HCT116 (cell line): ENCODE data around the gene OPCML. TPM values are rescaled to one million over a fixed set of nuclear protein-coding genes. Genes with fewer than 3 reads are reported as not detected.

Source experiments
- ATAC-seq: fragments of 200-7000 bp; cut with Tn5 transposase; 2 replicates; pipeline ENCODE4 v1.9.1; 2020; ENCODE audit warnings: mild to moderate bottlenecking, moderate library complexity
- BruUV-seq: library from RNA; stranded (reverse); fragments of 400-500 nt; replicated peaks from 2 replicates; lab custom pipeline; 2021; lab: Mats Ljungman, UMichigan
- CTCF ChIA-PET: fragments of 300-600 bp; sonication (Branson Sonifier 250); formaldehyde crosslinking; loops from one replicate; lab custom pipeline; 2021; ENCODE audit warnings: antibody characterized with exemption; lab: Charles Lee
- POLR2A ChIA-PET: fragments of 300-600, 350-600 bp; sonication (Branson Sonifier 250); formaldehyde crosslinking; loops from one replicate; lab custom pipeline; 2021; ENCODE audit warnings: antibody characterized with exemption; lab: Charles Lee
- RAD21 ChIA-PET, 2 experiments: fragments of 300-600 bp; sonication (Branson Sonifier 250); formaldehyde crosslinking; loops; one replicate each; lab custom pipeline; 2023; ENCODE audit warnings: low total read pairs in 2 of 2; ENCODE audit not compliant: uncharacterized antibody in 2 of 2, unreplicated experiment in 2 of 2, low non-redundant PET in 1 of 2; lab: Charles Lee
- DNase-seq: peaks from one replicate; pipeline ENCODE4 v3.0.0-alpha.2; 2010; ENCODE audit warnings: low read depth, low spot score
- H2AFZ ChIP-seq: fragments of 200-600 bp; shearing (Covaris generic), sonication (generic); 2 replicates; pipeline ENCODE4 v1.6.1; 2017; ENCODE audit warnings: low read depth, mixed run types, mixed read lengths, antibody characterized with exemption, low read length; ENCODE audit not compliant: poor library complexity, severe bottlenecking
- H3K27ac ChIP-seq: 2 replicates; pipeline ENCODE4 v1.5.1; 2012; ENCODE audit warnings: low read depth, low read length
- H3K27me3 ChIP-seq: fragments of 200-600 bp; sonication (generic); 2 replicates; pipeline ENCODE4 v1.6.1; 2016; ENCODE audit warnings: mixed run types, low read length, mixed read lengths; ENCODE audit not compliant: insufficient read depth
- H3K36me3 ChIP-seq, 2 experiments: fragments of 200-500 bp in 1 of 2; fragments of 200-600 bp in 1 of 2; sonication (Bioruptor generic) in 1 of 2; sonication (generic) in 1 of 2; 2 replicates each; pipeline versions ENCODE4 v1.5.1 to v1.6.1; 2014 to 2016; ENCODE audit warnings: low read length in 2 of 2, inconsistent platforms in 1 of 2, mixed read lengths in 1 of 2, mixed run types in 1 of 2; ENCODE audit not compliant: insufficient read depth in 2 of 2, control insufficient read depth in 1 of 2
- H3K4me1 ChIP-seq, 2 experiments: fragments of 200-600 bp in 1 of 2; sonication (generic) in 1 of 2; 2 replicates each; pipeline versions ENCODE4 v1.5.1 to v1.6.1; 2012 to 2017; ENCODE audit warnings: low read length in 2 of 2, inconsistent platforms in 1 of 2, mild to moderate bottlenecking in 1 of 2, mixed read lengths in 1 of 2, mixed run types in 1 of 2, moderate library complexity in 1 of 2; ENCODE audit not compliant: insufficient read depth in 2 of 2, control insufficient read depth in 1 of 2
- H3K4me2 ChIP-seq: fragments of 200-600 bp; sonication (generic); 2 replicates; pipeline ENCODE4 v1.6.1; 2017; ENCODE audit warnings: mixed run types, low read length, mixed read lengths
- H3K4me3 ChIP-seq, 2 experiments: fragments of 200-600 bp in 1 of 2; sonication (generic) in 1 of 2; replicated peaks in 1 of 2; 2 replicates each; pipeline ENCODE4 v1.5.1; 2011 to 2016; ENCODE audit warnings: low read length in 2 of 2, control low read depth in 1 of 2, low read depth in 1 of 2, mild to moderate bottlenecking in 1 of 2, mixed read lengths in 1 of 2, mixed run types in 1 of 2
- H3K79me2 ChIP-seq: fragments of 200-600 bp; sonication (generic); 2 replicates; pipeline ENCODE4 v1.6.1; 2017; ENCODE audit warnings: mild to moderate bottlenecking, mixed run types, low read length, moderate library complexity, mixed read lengths; ENCODE audit not compliant: insufficient read depth
- H3K9ac ChIP-seq: fragments of 200-600 bp; sonication (generic); 2 replicates; pipeline ENCODE4 v1.6.1; 2016; ENCODE audit warnings: low read length, mixed read lengths
- H3K9me2 ChIP-seq: fragments of 200-600 bp; sonication (generic), shearing (Covaris generic); 2 replicates; pipeline ENCODE4 v1.6.1; 2017; ENCODE audit warnings: mixed run types, mild to moderate bottlenecking, moderate library complexity; ENCODE audit not compliant: insufficient read depth
- H3K9me3 ChIP-seq, 2 experiments: fragments of 200-500 bp in 1 of 2; fragments of 200-600 bp in 1 of 2; sonication (Bioruptor generic) in 1 of 2; sonication (generic) in 1 of 2; 2 replicates each; pipeline ENCODE4 v1.6.1; 2014 to 2017; ENCODE audit warnings: low read length in 2 of 2, mixed read lengths in 2 of 2, inconsistent platforms in 1 of 2, low read depth in 1 of 2, mild to moderate bottlenecking in 1 of 2, mixed run types in 1 of 2, moderate library complexity in 1 of 2; ENCODE audit not compliant: control insufficient read depth in 1 of 2, insufficient read depth in 1 of 2
- H4K20me1 ChIP-seq: fragments of 200-600 bp; sonication (generic), shearing (Covaris generic); 2 replicates; pipeline ENCODE4 v1.6.1; 2017; ENCODE audit warnings: mixed run types, mild to moderate bottlenecking, moderate library complexity; ENCODE audit not compliant: insufficient read depth
- ATF3 ChIP-seq: IDR thresholded peaks from 2 replicates; pipeline ENCODE4 v1.6.1; 2012
- CTCF ChIP-seq, 3 experiments: fragments of 200-600 bp in 1 of 3; sonication (generic) in 1 of 3; IDR thresholded peaks in 2 of 3; conservative IDR thresholded peaks in 1 of 3; 2 replicates each; pipeline ENCODE4 v1.5.1; 2012 to 2017; ENCODE audit warnings: low read depth in 2 of 3, low read length in 2 of 3, antibody characterized with exemption in 1 of 3, borderline replicate concordance in 1 of 3, control low read depth in 1 of 3, mild to moderate bottlenecking in 1 of 3, mixed read lengths in 1 of 3, mixed run types in 1 of 3, moderate library complexity in 1 of 3; ENCODE audit not compliant: insufficient read depth in 1 of 3
- EGR1 ChIP-seq: IDR thresholded peaks from 2 replicates; pipeline ENCODE4 v1.6.1; 2012; ENCODE audit warnings: low read depth
- EZH2 ChIP-seq: fragments of 200-600 bp; sonication (generic); IDR thresholded peaks from 2 replicates; pipeline ENCODE4 v1.6.1; 2017; ENCODE audit warnings: antibody characterized with exemption, mixed run types
- FOSL1 ChIP-seq: IDR thresholded peaks from 2 replicates; pipeline ENCODE4 v1.6.1; 2012; ENCODE audit warnings: low read depth
- JUND ChIP-seq: IDR thresholded peaks from 2 replicates; pipeline ENCODE4 v1.6.1; 2012
- POLR2A ChIP-seq: IDR thresholded peaks from 2 replicates; pipeline ENCODE4 v1.7.0; 2011; ENCODE audit warnings: borderline replicate concordance; ENCODE audit not compliant: insufficient read depth, insufficient read length; ENCODE audit errors: extremely low read depth
- REST ChIP-seq: IDR thresholded peaks from 2 replicates; pipeline ENCODE4 v1.6.1; 2012; ENCODE audit warnings: low read depth
- SP1 ChIP-seq: IDR thresholded peaks from 2 replicates; pipeline ENCODE4 v1.6.1; 2012; ENCODE audit warnings: low read depth
- SRF ChIP-seq: IDR thresholded peaks from 2 replicates; pipeline ENCODE4 v1.6.1; 2012; ENCODE audit warnings: low read depth
- ZBTB33 ChIP-seq: IDR thresholded peaks from 2 replicates; pipeline ENCODE4 v1.6.1; 2011; ENCODE audit warnings: mild to moderate bottlenecking, low read length, moderate library complexity; ENCODE audit not compliant: insufficient replicate concordance; ENCODE audit errors: extremely low read depth
- intact Hi-C: fragments of 100-400 bp; cut with micrococcal nuclease; formaldehyde crosslinking; loops from 2 replicates; pipeline ENCODE4 v1.10.0; 2022
- total RNA-seq: library from RNA; stranded (reverse); gene quantifications from one replicate; pipeline ENCODE4 v1.2.1, GENCODE V29; 2021; ENCODE audit not compliant: unreplicated experiment

OPCML gene
- total RNA-seq, 1 experiment from 2014 or later: not detected

GRCh38 chr11:133081730-133082452 is 450.4 kb downstream of the OPCML start:
- H3K27me3 ChIP-seq: no peaks in the 10 kb centered on the region
- peaks cover 3% of the 10 kb centered on the region in 2 experiments; a peak in 1 of 4 replicates for H3K9me3 ChIP-seq
- POLR2A ChIA-PET: no interaction called here
- ATAC-seq: no peak
- TF ChIP-seq EGR1 (no peak), ATF3 (no peak), REST (no peak), FOSL1 (no peak), ZBTB33 (no peak), SP1 (no peak), EZH2 (no peak), CTCF (IDR thresholded peaks at IDR 0.05 in 2 of 3, conservative IDR thresholded peaks at IDR 0.05 in 1 of 3; ENCODE audit: borderline replicate concordance in 1 of 3, insufficient read depth in 1 of 3, low read depth in 2 of 3, low read length in 2 of 3) (no peak), POLR2A (no peak), JUND (no peak), SRF (no peak)
- no peaks in the 10 kb centered on the region for H3K79me2 ChIP-seq
- BruUV-seq: no TSS peak
- CTCF ChIA-PET: no interaction called here
- H2AFZ ChIP-seq: no peak overlapping the region
- no peak overlapping the region for H3K9ac ChIP-seq
- H3K9me2 ChIP-seq: no peaks in the 10 kb centered on the region
- H4K20me1 ChIP-seq: no peaks in the 10 kb centered on the region
- RAD21 ChIA-PET: no interaction called here
- H3K4me3 ChIP-seq: no peak overlapping the region
- no peaks in the 10 kb centered on the region for H3K4me1 ChIP-seq
- no peak for DNase-seq
- intact Hi-C loops: no loop called here
- H3K27ac ChIP-seq: no peak overlapping the region
- H3K4me2 ChIP-seq: no peak overlapping the region
- H3K36me3 ChIP-seq: no peaks in the 10 kb centered on the region
